ENCODE measurements around the gene GRK6.

DNA sequence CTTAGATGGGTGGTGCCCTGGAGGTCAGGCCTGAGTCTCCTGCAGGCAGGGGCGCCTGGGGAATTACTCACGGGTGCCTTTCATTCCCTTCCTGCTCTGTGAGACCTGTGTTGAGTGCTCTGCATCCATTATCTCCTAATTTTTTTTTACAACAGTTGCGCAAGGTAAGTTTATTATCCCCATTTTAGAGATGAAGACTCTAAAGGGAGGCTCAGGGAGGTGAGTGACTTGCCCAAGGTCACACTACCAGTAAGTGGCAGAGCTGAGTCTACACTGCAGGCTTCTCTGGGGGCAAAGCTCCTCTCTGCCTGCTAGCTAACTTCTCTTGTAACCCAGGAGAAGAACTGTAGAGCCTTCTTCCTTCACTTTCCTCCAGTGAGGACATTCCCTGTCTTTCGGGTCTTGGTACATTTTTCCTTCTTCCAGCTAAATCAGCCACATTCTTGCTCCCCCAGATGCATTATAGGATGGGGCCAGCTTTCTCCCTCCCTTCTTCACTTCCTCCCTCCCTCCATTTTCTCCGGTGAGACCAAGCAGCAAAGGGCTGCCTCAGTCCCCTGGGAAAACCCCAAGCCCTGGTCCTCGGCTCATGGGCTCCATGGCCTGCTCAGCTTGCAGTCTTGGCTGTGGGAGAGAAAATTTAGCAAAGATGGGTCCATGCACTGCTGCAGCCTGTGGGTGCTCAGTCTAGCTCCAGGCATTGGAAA is 21.9 kb downstream of the GRK6 start:
- TF ChIP-seq POLR2A (IDR thresholded peaks at IDR 0.05) (no peak), EP300 (IDR thresholded peaks at IDR 0.05) (no peak), POLR2AphosphoS5 (IDR thresholded peaks at IDR 0.05) (no peak)
- TF ChIP-seq, protein P1, sequence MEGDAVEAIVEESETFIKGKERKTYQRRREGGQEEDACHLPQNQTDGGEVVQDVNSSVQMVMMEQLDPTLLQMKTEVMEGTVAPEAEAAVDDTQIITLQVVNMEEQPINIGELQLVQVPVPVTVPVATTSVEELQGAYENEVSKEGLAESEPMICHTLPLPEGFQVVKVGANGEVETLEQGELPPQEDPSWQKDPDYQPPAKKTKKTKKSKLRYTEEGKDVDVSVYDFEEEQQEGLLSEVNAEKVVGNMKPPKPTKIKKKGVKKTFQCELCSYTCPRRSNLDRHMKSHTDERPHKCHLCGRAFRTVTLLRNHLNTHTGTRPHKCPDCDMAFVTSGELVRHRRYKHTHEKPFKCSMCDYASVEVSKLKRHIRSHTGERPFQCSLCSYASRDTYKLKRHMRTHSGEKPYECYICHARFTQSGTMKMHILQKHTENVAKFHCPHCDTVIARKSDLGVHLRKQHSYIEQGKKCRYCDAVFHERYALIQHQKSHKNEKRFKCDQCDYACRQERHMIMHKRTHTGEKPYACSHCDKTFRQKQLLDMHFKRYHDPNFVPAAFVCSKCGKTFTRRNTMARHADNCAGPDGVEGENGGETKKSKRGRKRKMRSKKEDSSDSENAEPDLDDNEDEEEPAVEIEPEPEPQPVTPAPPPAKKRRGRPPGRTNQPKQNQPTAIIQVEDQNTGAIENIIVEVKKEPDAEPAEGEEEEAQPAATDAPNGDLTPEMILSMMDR (IDR thresholded peaks at IDR 0.05) = no peak
